Sigmoid colon (tissue), 7 donors: ENCODE data around the gene CYCS. TPM values are rescaled to one million over a fixed set of nuclear protein-coding genes. Genes with fewer than 3 reads are reported as not detected.
A peak's percentile ranks its signal among the peaks of the same experiment; 100 is the strongest.
"Not testable (repeated sequence)": the region's sequence is repeated elsewhere in the genome, so short reads cannot be mapped to it uniquely, and the experiment has no call there.

Experiments
- DNase-seq: peaks from one replicate; pipeline ENCODE4 v3.0.0-alpha.2; 2019
- H3K27ac ChIP-seq, 4 donors: fragments of 200-600 bp; sonication (generic); one replicate each; pipeline ENCODE4 v1.5.1; 2016 to 2019; ENCODE audit warnings: mild to moderate bottlenecking in 1 of 4
- H3K27me3 ChIP-seq, 3 donors: fragments of 200-600 bp; sonication (generic); one replicate each; pipeline ENCODE4 v1.5.1; 2019; ENCODE audit warnings: mild to moderate bottlenecking in 1 of 3
- H3K36me3 ChIP-seq, 4 donors: fragments of 200-600 bp; sonication (generic); one replicate each; pipeline ENCODE4 v1.5.1; 2016 to 2019
- H3K4me1 ChIP-seq, 4 donors: fragments of 200-600 bp; sonication (generic); one replicate each; pipeline ENCODE4 v1.5.1; 2017 to 2019
- H3K4me3 ChIP-seq, 4 donors: fragments of 200-600 bp; sonication (generic); one replicate each; pipeline ENCODE4 v1.5.1; 2017 to 2019; ENCODE audit warnings: mild to moderate bottlenecking in 2 of 4, moderate library complexity in 1 of 4
- H3K9me3 ChIP-seq, 4 donors: fragments of 200-600 bp in 3 of 4; sonication (generic) in 3 of 4; one replicate each; pipeline versions ENCODE4 v1.5.1 to v1.6.1; 2013 to 2019
- CTCF ChIP-seq, 4 experiments: fragments of 450-650 bp in 3 of 4; fragments of 200-600 bp in 1 of 4; IDR thresholded peaks; one replicate each; pipeline ENCODE4 v1.5.1; 2016 to 2019; ENCODE audit warnings: antibody characterized with exemption in 4 of 4, mild to moderate bottlenecking in 3 of 4, moderate library complexity in 2 of 4
- EP300 ChIP-seq, 4 donors: sonication (generic); formaldehyde crosslinking; IDR thresholded peaks; one replicate each; pipeline ENCODE4 v1.6.1; 2017; ENCODE audit warnings: antibody characterized with exemption in 4 of 4
- POLR2A ChIP-seq, 2 donors: fragments of 450-650 bp; IDR thresholded peaks; one replicate each; pipeline ENCODE4 v1.6.1; 2016; ENCODE audit warnings: antibody characterized with exemption in 2 of 2, mild to moderate bottlenecking in 2 of 2, moderate library complexity in 2 of 2
- POLR2AphosphoS5 ChIP-seq, 4 donors: sonication (generic); formaldehyde crosslinking; IDR thresholded peaks; one replicate each; pipeline ENCODE4 v1.6.1; 2017; ENCODE audit warnings: antibody characterized with exemption in 4 of 4
- WGBS, 2 donors: extraction: QIAGEN DNeasy Blood & Tissue Kit; methylation state at CpG; one replicate each; pipeline ENCODE4 v1.1.7; 2013; 5-methylcytosine and 5-hydroxymethylcytosine counted together
- intact Hi-C: fragments of 100-400 bp; cut with DNase I; formaldehyde crosslinking; loops from one replicate; pipeline ENCODE4 v1.15.1; 2023
- polyA plus RNA-seq, 3 donors: library from polyadenylated mRNA; stranded (reverse); fragments of 200-250 nt; gene quantifications; one replicate each; pipeline ENCODE4 v1.2.3, GENCODE V29; 2013
- total RNA-seq, 4 donors: library from RNA; depleted of rRNA; stranded (reverse); fragments of >200 nt; gene quantifications; one replicate each; pipeline ENCODE4 v1.1.0, GENCODE V29; 2016
- donor health status: healthy with polysubstance abuse.
- donor health status: Bipolar disorder and iron deficiency.
- donor health status: healthy.

Gene CYCS
- total and polyA plus RNA-seq, 7 donors = 33.2 to 461 (median 69.2) TPM

- Histone ChIP-seq H3K27me3 (no peaks in the 10 kb centered on the region), H3K4me3 (no peak overlapping the region), H3K36me3 (no peaks in the 10 kb centered on the region), H3K4me1 (no peaks in the 10 kb centered on the region), H3K9me3 (no peaks in the 10 kb centered on the region), H3K27ac (no peak overlapping the region)
- WGBS, 2 donors = 93 to 96% methylated on average over 7 of the region's 7 CpGs
- intact Hi-C loops = no loop called here
- TF ChIP-seq POLR2AphosphoS5 (IDR thresholded peaks at IDR 0.05) (no peak), POLR2A (IDR thresholded peaks at IDR 0.05) (no peak), EP300 (IDR thresholded peaks at IDR 0.05) (no peak), CTCF (IDR thresholded peaks at IDR 0.05) (no peak)
- DNase-seq = no peak
Measured at GRCh38 chr7:25169683-25170082, 44.6 kb upstream of the CYCS start.

- no peak overlapping the region for H3K27ac ChIP-seq
Measured at GRCh38 chr7:25168145-25168544, 43.1 kb upstream of the CYCS start.

GRCh38 chr7:25167262-25167843 is 42.3 kb upstream of the CYCS start:
- no peak for DNase-seq
- TF ChIP-seq EP300 (IDR thresholded peaks at IDR 0.05) = no peak
- no peaks in the 10 kb centered on the region for H3K9me3 ChIP-seq
- no peak overlapping the region for H3K4me3 ChIP-seq
- no peak overlapping the region for H3K27ac ChIP-seq
- WGBS, 2 donors = 16 to 52% methylated on average over 3 of the region's 3 CpGs
- no peaks in the 10 kb centered on the region for H3K36me3 ChIP-seq
- H3K4me1 ChIP-seq = no peaks in the 10 kb centered on the region
- intact Hi-C loops = no loop called here
- H3K27me3 ChIP-seq = no peaks in the 10 kb centered on the region

More at GRCh38 chr7:25168145-25168544, 43.1 kb upstream of the CYCS start:
- no peak for TF ChIP-seq CTCF (IDR thresholded peaks at IDR 0.05)
- TF ChIP-seq POLR2A (IDR thresholded peaks at IDR 0.05) = no peak
- no peak for TF ChIP-seq POLR2AphosphoS5 (IDR thresholded peaks at IDR 0.05)
- no peak for TF ChIP-seq EP300 (IDR thresholded peaks at IDR 0.05)
- Histone ChIP-seq H3K9me3 (no peaks in the 10 kb centered on the region), H3K4me3 (no peak overlapping the region), H3K27me3 (no peaks in the 10 kb centered on the region), H3K36me3 (no peaks in the 10 kb centered on the region), H3K4me1 (no peaks in the 10 kb centered on the region)
- DNase-seq = no peak
- intact Hi-C loops = no loop called here
- WGBS, 2 donors = 26 to 70% methylated on average over 4 of the region's 4 CpGs

GRCh38 chr7:25159983-25160596 is 35.0 kb upstream of the CYCS start:
- WGBS, 2 donors = 51 to 56% methylated on average over 11 of the region's 11 CpGs
- H3K27me3 ChIP-seq, H3K36me3 ChIP-seq, H3K4me3 ChIP-seq, DNase-seq, H3K9me3 ChIP-seq, H3K27ac ChIP-seq, H3K4me1 ChIP-seq, intact Hi-C loops: not testable (repeated sequence)
- TF ChIP-seq CTCF (IDR thresholded peaks at IDR 0.05) = peak in 2 of 4 experiments; percentile 25 to 50

GRCh38 chr7:25158966-25159365 is 33.9 kb upstream of the CYCS start:
- Histone ChIP-seq H3K9me3 (no peaks in the 10 kb centered on the region), H3K4me1 (no peaks in the 10 kb centered on the region)
- intact Hi-C loops = no loop called here

More at GRCh38 chr7:25158966-25159365, 33.9 kb upstream of the CYCS start:
- 24 to 79% methylated on average over 4 of the region's 4 CpGs for WGBS, 2 donors
- H3K27me3 ChIP-seq = no peaks in the 10 kb centered on the region
- no peak for DNase-seq
- H3K36me3 ChIP-seq = peaks cover 0 to 8% (median 1%) of the 10 kb centered on the region in 4 donors
- no peak overlapping the region for H3K4me3 ChIP-seq
- H3K27ac ChIP-seq = no peak overlapping the region
- no peak for TF ChIP-seq POLR2A (IDR thresholded peaks at IDR 0.05)
- TF ChIP-seq POLR2AphosphoS5 (IDR thresholded peaks at IDR 0.05) = no peak
- no peak for TF ChIP-seq CTCF (IDR thresholded peaks at IDR 0.05)
- no peak for TF ChIP-seq EP300 (IDR thresholded peaks at IDR 0.05)
